SK-N-DZ (cell line): ENCODE data around the gene GPATCH8. TPM values are rescaled to one million over a fixed set of nuclear protein-coding genes. Genes with fewer than 3 reads are reported as not detected.
"Not testable (repeated sequence)": the region's sequence is repeated elsewhere in the genome, so short reads cannot be mapped to it uniquely, and the experiment has no call there.

Source experiments
- DNase-seq: peaks from one replicate; pipeline ENCODE4 v3.0.0-alpha.2; 2015; ENCODE audit warnings: low spot score
- polyA plus RNA-seq, 2 experiments: library from polyadenylated mRNA; depleted of rRNA; stranded (reverse); fragments of >200 nt; gene quantifications; 2 replicates each; pipeline ENCODE4 v1.2.3, GENCODE V29; 2014

Gene GPATCH8
- 16.3 and 23.3 TPM in 2 replicates for polyA plus RNA-seq (2014; cell fraction: cytosol; rRNA removed)
- 13.2 and 32.5 TPM in 2 replicates for polyA plus RNA-seq (2014; cell fraction: nucleus; rRNA removed)

- peak; percentile 97 for DNase-seq
Observed at GRCh38 chr17:44503147-44504029, at the start of gene GPATCH8. Gene GPATCH8 (minus strand): TSS chr17:44503406. CDS start chr17:44503370, 36 bp downstream.

- no peak for DNase-seq
Observed at GRCh38 chr17:44552361-44552760, 49.2 kb upstream of the GPATCH8 start.

- no peak for DNase-seq
Observed at GRCh38 chr17:44549686-44550085, 46.5 kb upstream of the GPATCH8 start.

GRCh38 chr17:44548376-44549230 is 45.4 kb upstream of the GPATCH8 start:
- DNase-seq: no peak

GRCh38 chr17:44547625-44548267 is 44.5 kb upstream of the GPATCH8 start:
- DNase-seq: no peak

- no peak for DNase-seq
Observed at GRCh38 chr17:44546671-44547606, 43.7 kb upstream of the GPATCH8 start.

GRCh38 chr17:44543905-44544523 is 40.8 kb upstream of the GPATCH8 start:
- DNase-seq: no peak

GRCh38 chr17:44543213-44543904 is 40.2 kb upstream of the GPATCH8 start:
- no peak for DNase-seq

- no peak for DNase-seq
Observed at GRCh38 chr17:44541884-44542581, 38.8 kb upstream of the GPATCH8 start.

- DNase-seq: no peak
Observed at GRCh38 chr17:44540246-44541084, 37.3 kb upstream of the GPATCH8 start.

- DNase-seq: no peak
Observed at GRCh38 chr17:44539673-44540072, 36.5 kb upstream of the GPATCH8 start.

- not testable (repeated sequence) for DNase-seq
Observed at GRCh38 chr17:44537922-44538321, 34.7 kb upstream of the GPATCH8 start.

- peak; percentile 52 for DNase-seq
Observed at GRCh38 chr17:44536090-44536953, 33.1 kb upstream of the GPATCH8 start.

GRCh38 chr17:44533533-44534246 is 30.5 kb upstream of the GPATCH8 start:
- DNase-seq: peak; percentile 95

GRCh38 chr17:44530896-44531418 is 27.8 kb upstream of the GPATCH8 start:
- no peak for DNase-seq

GRCh38 chr17:44529864-44530263 is 26.7 kb upstream of the GPATCH8 start:
- no peak for DNase-seq
